ENCODE results near the gene FDX1.

Gene FDX1

DNA sequence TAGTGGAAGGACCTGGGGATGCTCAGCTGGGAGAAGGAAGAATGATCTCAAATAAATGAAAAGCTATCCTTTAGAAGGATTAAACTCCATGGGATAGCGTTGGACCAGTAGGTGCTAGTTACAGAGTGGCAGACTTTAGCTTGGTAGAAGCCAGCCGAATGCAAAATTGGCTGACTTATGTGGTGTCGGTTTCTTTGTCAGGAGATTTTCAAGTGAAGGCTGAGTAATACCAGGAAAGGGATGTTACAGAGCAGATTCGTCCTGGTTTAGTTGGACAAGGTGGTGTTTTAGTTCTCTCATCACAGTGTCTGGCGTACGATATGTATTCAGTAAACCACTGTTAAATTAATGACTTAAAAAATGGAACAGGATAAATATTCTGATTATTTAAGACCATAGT is 26.0 kb downstream of the FDX1 start:
- FAIRE-seq, result no peak
- no peak for DNase-seq (ENCODE audit: insufficient read length, low spot score)
- no peak for TF ChIP-seq CTCF (IDR thresholded peaks at IDR 0.05; ENCODE audit: insufficient read depth, missing control alignments)

GRCh38 chr11:110463153-110463552 is 33.4 kb downstream of the FDX1 start:
- TF ChIP-seq CTCF (IDR thresholded peaks at IDR 0.05; ENCODE audit: insufficient read depth, missing control alignments), result peak; percentile 86
- peak; percentile 75 for FAIRE-seq
- no peak for DNase-seq (ENCODE audit: insufficient read length, low spot score)

GRCh38 chr11:110465231-110465630 is 35.5 kb downstream of the FDX1 start:
- no peak for DNase-seq (ENCODE audit: insufficient read length, low spot score)
- no peak for FAIRE-seq
- no peak for TF ChIP-seq CTCF (IDR thresholded peaks at IDR 0.05; ENCODE audit: insufficient read depth, missing control alignments)

GRCh38 chr11:110467556-110467955 is 37.8 kb downstream of the FDX1 start:
- no peak for FAIRE-seq
- no peak for TF ChIP-seq CTCF (IDR thresholded peaks at IDR 0.05; ENCODE audit: insufficient read depth, missing control alignments)
- no peak for DNase-seq (ENCODE audit: insufficient read length, low spot score)

DNA sequence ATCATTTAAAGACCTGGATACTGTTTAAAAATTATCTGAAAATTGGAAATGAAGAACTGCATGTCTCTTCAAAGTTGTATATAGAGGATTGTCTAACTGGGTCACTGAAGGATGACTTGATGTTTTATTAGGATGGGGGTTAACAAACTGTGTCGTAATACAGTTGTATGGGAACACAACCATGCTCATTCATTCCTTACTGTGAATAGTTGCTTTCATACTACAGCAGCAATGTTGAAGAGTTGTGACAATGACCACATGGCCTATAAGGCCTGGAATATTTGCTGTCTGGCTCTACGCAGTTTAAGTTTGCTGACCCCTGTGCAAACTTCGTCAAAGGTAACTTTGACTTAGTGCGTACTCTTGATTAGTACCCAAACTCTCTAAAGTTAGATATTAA is 38.4 kb downstream of the FDX1 start:
- FAIRE-seq (no peak), DNase-seq (ENCODE audit: insufficient read length, low spot score) (no peak)

GRCh38 chr11:110469127-110469526 is 39.4 kb downstream of the FDX1 start:
- no peak for FAIRE-seq
- no peak for TF ChIP-seq CTCF (IDR thresholded peaks at IDR 0.05; ENCODE audit: insufficient read depth, missing control alignments)
- no peak for DNase-seq (ENCODE audit: insufficient read length, low spot score)

More for the DNA sequence above, 38.4 kb downstream of the FDX1 start:
- TF ChIP-seq CTCF (IDR thresholded peaks at IDR 0.05; ENCODE audit: insufficient read depth, missing control alignments), result no peak

DNA sequence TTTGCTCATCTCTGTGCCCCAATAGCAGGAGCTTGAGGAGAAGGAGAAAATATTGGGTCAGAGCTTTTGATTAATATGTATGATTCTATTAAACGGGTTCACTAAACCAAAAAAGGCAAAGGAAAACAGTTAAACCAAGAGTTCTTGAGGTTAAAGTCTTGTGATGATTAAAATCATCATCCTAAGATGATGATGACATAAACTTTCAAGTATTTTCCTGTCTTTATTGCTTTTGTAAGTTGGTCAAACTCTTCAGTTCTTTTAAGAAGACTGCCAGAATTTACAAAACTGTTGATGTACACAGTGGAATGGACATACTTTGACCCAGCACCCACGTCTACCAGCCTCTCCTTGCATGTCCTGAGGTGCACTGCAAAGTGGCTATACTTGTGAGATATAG is 41.0 kb downstream of the FDX1 start:
- DNase-seq (ENCODE audit: insufficient read length, low spot score) (no peak), FAIRE-seq (no peak)
- TF ChIP-seq CTCF (IDR thresholded peaks at IDR 0.05; ENCODE audit: insufficient read depth, missing control alignments), result no peak

All from D721Med (cell line).